H1 (cell line): ENCODE measurements around the gene TYW5. TPM values are rescaled to one million over a fixed set of nuclear protein-coding genes. Genes with fewer than 3 reads are reported as not detected.

Experiments
- CTCF ChIA-PET: fragments of 300-600 bp; sonication (Branson Sonifier 250); formaldehyde crosslinking; loops from one replicate; lab custom pipeline; 2021; ENCODE audit not compliant: partially characterized antibody; lab: Charles Lee
- POLR2A ChIA-PET: fragments of 300-600 bp; sonication (Branson Sonifier 250); formaldehyde crosslinking; loops from one replicate; lab custom pipeline; 2021; ENCODE audit warnings: inconsistent platforms; ENCODE audit not compliant: partially characterized antibody; lab: Charles Lee
- DNase-seq, 2 experiments: peaks; one replicate each; pipeline versions ENCODE4 v3.0.0 to v3.0.0-alpha.2; 2010 to 2022; ENCODE audit warnings: low spot score in 2 of 2, low read depth in 1 of 2, mixed read lengths in 1 of 2
- FAIRE-seq: peaks from 2 replicates; lab custom pipeline; 2011; peaks lifted over from hg19 to GRCh38; lab: Jason Lieb, UNC
- H2AFZ ChIP-seq: 2 replicates; pipeline ENCODE4 v1.8.1; 2012; ENCODE audit warnings: low read length, inconsistent platforms
- H2AK5ac ChIP-seq: 2 replicates; pipeline ENCODE4 v1.6.1; 2013; ENCODE audit warnings: low read depth, low read length
- H2BK120ac ChIP-seq: replicated peaks from 2 replicates; pipeline ENCODE3; 2013; ENCODE audit warnings: low read depth, low read length, inconsistent platforms
- H2BK12ac ChIP-seq: 2 replicates; pipeline ENCODE4 v1.6.1; 2013; ENCODE audit warnings: low read depth, low read length
- H2BK15ac ChIP-seq: 2 replicates; pipeline ENCODE4 v1.6.1; 2013; ENCODE audit warnings: low read length
- H2BK20ac ChIP-seq: 2 replicates; pipeline ENCODE4 v1.6.1; 2013; ENCODE audit warnings: low read length
- H2BK5ac ChIP-seq: 2 replicates; pipeline ENCODE4 v1.6.1; 2013; ENCODE audit warnings: low read depth, low read length
- H3K14ac ChIP-seq: 2 replicates; pipeline ENCODE4 v1.6.1; 2013; ENCODE audit warnings: inconsistent platforms; ENCODE audit not compliant: insufficient read length
- H3K18ac ChIP-seq: 2 replicates; pipeline ENCODE4 v1.6.1; 2013; ENCODE audit warnings: low read length; ENCODE audit errors: extremely low read depth
- H3K23ac ChIP-seq: 2 replicates; pipeline ENCODE4 v1.6.1; 2013; ENCODE audit warnings: inconsistent platforms; ENCODE audit not compliant: insufficient read length
- H3K23me2 ChIP-seq: 2 replicates; pipeline ENCODE4 v1.6.1; 2013; ENCODE audit warnings: low read depth, low read length
- H3K27ac ChIP-seq: 2 replicates; pipeline ENCODE4 v1.6.1; 2011; ENCODE audit warnings: low read depth, low read length, inconsistent platforms
- H3K27me3 ChIP-seq, 4 experiments: replicated peaks in 1 of 4; 1 replicate in 1 of 4; 2 replicates in 3 of 4; pipeline versions ENCODE4 v1.6.1 to v1.8.1; 2011 to 2013; ENCODE audit warnings: low read length in 3 of 4, mild to moderate bottlenecking in 3 of 4, inconsistent platforms in 2 of 4, mixed read lengths in 2 of 4, moderate library complexity in 1 of 4; ENCODE audit not compliant: control insufficient read depth in 3 of 4, insufficient read depth in 3 of 4; ENCODE audit errors: extremely low read depth in 1 of 4
- H3K36me3 ChIP-seq, 4 experiments: 2 replicates each; pipeline versions ENCODE4 v1.6.1 to v1.8.1; 2011 to 2013; ENCODE audit warnings: mild to moderate bottlenecking in 4 of 4, low read length in 3 of 4, moderate library complexity in 2 of 4, control low read depth in 1 of 4, inconsistent platforms in 1 of 4; ENCODE audit not compliant: insufficient read depth in 4 of 4, control insufficient read depth in 2 of 4
- H3K4ac ChIP-seq: replicated peaks from 2 replicates; pipeline ENCODE3; 2013; ENCODE audit warnings: low read length, low read depth, mixed read lengths, inconsistent platforms; ENCODE audit not compliant: insufficient read length
- H3K4me1 ChIP-seq, 4 experiments: replicated peaks in 1 of 4; 1 replicate in 1 of 4; 2 replicates in 3 of 4; pipeline versions ENCODE4 v1.6.1 to v1.8.1; 2011 to 2013; ENCODE audit warnings: low read length in 3 of 4, inconsistent platforms in 2 of 4, mixed read lengths in 1 of 4; ENCODE audit not compliant: insufficient read depth in 4 of 4, control insufficient read depth in 3 of 4
- H3K4me2 ChIP-seq, 2 experiments: 2 replicates each; pipeline versions ENCODE4 v1.6.1 to v1.8.1; 2011 to 2013; ENCODE audit warnings: low read depth in 2 of 2, low read length in 2 of 2, control low read depth in 1 of 2, inconsistent platforms in 1 of 2, mild to moderate bottlenecking in 1 of 2; ENCODE audit not compliant: insufficient read depth in 1 of 2
- H3K4me3 ChIP-seq, 4 experiments: fragments of 200-600, 300-600 bp in 1 of 4; sonication (generic), shearing (Covaris generic), sonication (Bioruptor Twin) in 1 of 4; 2 replicates each; pipeline versions ENCODE4 v1.5.1 to v1.8.1; 2011 to 2016; ENCODE audit warnings: low read length in 4 of 4, low read depth in 3 of 4, control low read depth in 2 of 4, inconsistent platforms in 2 of 4, mild to moderate bottlenecking in 2 of 4, mixed read lengths in 1 of 4, moderate library complexity in 1 of 4; ENCODE audit not compliant: insufficient read depth in 2 of 4; ENCODE audit errors: extremely low read depth in 1 of 4
- H3K56ac ChIP-seq: replicated peaks from 2 replicates; pipeline ENCODE3; 2013; ENCODE audit warnings: low read depth, mild to moderate bottlenecking, mixed read lengths, low read length, inconsistent platforms; ENCODE audit not compliant: insufficient read length
- H3K79me1 ChIP-seq: 2 replicates; pipeline ENCODE4 v1.6.1; 2013; ENCODE audit warnings: low read depth, low read length, control low read depth
- H3K79me2 ChIP-seq, 2 experiments: 2 replicates each; pipeline versions ENCODE4 v1.6.1 to v1.8.1; 2012 to 2013; ENCODE audit warnings: low read length in 2 of 2, mild to moderate bottlenecking in 2 of 2, inconsistent platforms in 1 of 2; ENCODE audit not compliant: insufficient read depth in 2 of 2, control insufficient read depth in 1 of 2
- H3K9ac ChIP-seq, 4 experiments: replicated peaks in 1 of 4; 1 replicate in 1 of 4; 2 replicates in 3 of 4; pipeline versions ENCODE4 v1.6.1 to v1.8.1; 2011 to 2013; ENCODE audit warnings: low read depth in 3 of 4, low read length in 3 of 4, control low read depth in 2 of 4, mild to moderate bottlenecking in 2 of 4, moderate library complexity in 2 of 4, inconsistent platforms in 1 of 4; ENCODE audit errors: extremely low read depth in 1 of 4
- H3K9me3 ChIP-seq, 2 experiments: 2 replicates each; pipeline versions ENCODE4 v1.6.1 to v1.8.1; 2012 to 2013; ENCODE audit warnings: mild to moderate bottlenecking in 2 of 2, moderate library complexity in 2 of 2, control low read depth in 1 of 2, inconsistent platforms in 1 of 2, low read depth in 1 of 2, low read length in 1 of 2, mixed read lengths in 1 of 2; ENCODE audit not compliant: insufficient read depth in 2 of 2
- H4K20me1 ChIP-seq, 2 experiments: replicated peaks in 1 of 2; 2 replicates each; pipeline versions ENCODE3 to v1.8.1; 2011 to 2013; ENCODE audit warnings: inconsistent platforms in 2 of 2, low read length in 2 of 2, mild to moderate bottlenecking in 1 of 2; ENCODE audit not compliant: insufficient read depth in 2 of 2, control insufficient read depth in 1 of 2
- H4K5ac ChIP-seq: 2 replicates; pipeline ENCODE4 v1.6.1; 2013; ENCODE audit warnings: low read length, low read depth, mixed read lengths, inconsistent platforms; ENCODE audit not compliant: insufficient read length
- H4K8ac ChIP-seq: 2 replicates; pipeline ENCODE4 v1.8.0; 2013; ENCODE audit warnings: mild to moderate bottlenecking, moderate library complexity, low read length, inconsistent platforms; ENCODE audit not compliant: insufficient read depth; ENCODE audit errors: extremely low read depth
- H4K91ac ChIP-seq: replicated peaks from 2 replicates; pipeline ENCODE3; 2013; ENCODE audit warnings: low read length, mixed read lengths, inconsistent platforms; ENCODE audit not compliant: insufficient read length
- BRCA1 ChIP-seq: IDR thresholded peaks from 2 replicates; pipeline ENCODE4 v1.6.1; 2012; ENCODE audit warnings: low read depth, low read length, improper control_type of control experiment
- WGBS, 2 experiments: shearing (Covaris generic) in 1 of 2; methylation state at CpG; one replicate each; pipeline versions ENCODE4 v1.1.6 to v1.1.7; 2013 to 2015; ENCODE audit warnings: low lambda C conversion rate in 2 of 2, mixed read lengths in 2 of 2, inconsistent platforms in 1 of 2, low coverage in 1 of 2, missing lambda C conversion rate in 1 of 2; ENCODE audit not compliant: insufficient replicate concordance in 2 of 2, insufficient coverage in 1 of 2, insufficient read length in 1 of 2; ENCODE audit errors: extremely low coverage in 1 of 2, missing lambda C conversion rate in 1 of 2; 5-methylcytosine and 5-hydroxymethylcytosine counted together
- polyA plus RNA-seq, 7 experiments: library from polyadenylated mRNA; depleted of rRNA in 3 of 7; stranded (reverse) in 5 of 7; unstranded in 2 of 7; fragments of >200 nt in 5 of 7; fragments of 200-250 nt in 2 of 7; gene quantifications; 1 replicate in 5 of 7; 2 replicates in 1 of 7; 4 replicates in 1 of 7; pipeline versions ENCODE4 v1.2.1 to v1.2.3, GENCODE V29; 2011 to 2013; ENCODE audit warnings: missing spikeins in 2 of 7, mixed read lengths in 2 of 7
- total RNA-seq: library from RNA; stranded (reverse); fragmentation: NEBNext Ultra II Directional; extraction: Animal tissue kit (Norgen Biotek cat#: 25700); gene quantifications from 2 replicates; pipeline ENCODE4 v1.2.1, GENCODE V29; 2021

TYW5 gene
- total and polyA plus RNA-seq, 2 of the 8 experiments (the other 6 are each of a cell fraction or from before 2014, with no cell fraction given): 5.4 to 11.3 TPM

DNA sequence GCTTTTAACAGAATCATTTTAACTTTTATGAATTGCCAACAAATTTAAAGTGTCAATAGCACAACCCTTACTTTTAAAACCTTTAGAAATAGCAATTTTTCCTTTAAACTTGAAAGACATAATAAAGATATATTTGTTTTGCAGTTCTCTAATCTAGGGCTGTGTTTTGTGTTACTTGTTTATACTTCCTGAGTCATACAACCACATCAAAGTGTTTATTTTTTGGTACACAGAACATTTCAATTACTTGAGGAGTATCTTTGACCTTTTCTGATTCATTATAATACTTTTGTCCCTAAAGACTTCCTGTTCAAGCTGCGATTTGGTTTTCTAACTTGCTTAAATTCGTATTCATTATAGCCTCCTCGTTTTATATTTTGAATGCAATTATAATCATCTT is 21.8 kb downstream of the TYW5 start:
- Histone ChIP-seq H3K23ac (no peak overlapping the region), H3K27ac (no peak overlapping the region), H3K56ac (no peak overlapping the region), H3K18ac (no peak overlapping the region), H2BK5ac (no peak overlapping the region), H3K79me2 (no peaks in the 10 kb centered on the region; a peak in 1 of 4 replicates), H3K9me3 (no peaks in the 10 kb centered on the region), H3K4ac (no peak overlapping the region), H2AFZ (no peak overlapping the region), H3K36me3 (peaks cover 2 to 71% (median 18%) of the 10 kb centered on the region in 4 experiments), H2BK12ac (no peak overlapping the region), H3K4me1 (peaks cover 0 to 3% (median 0%) of the 10 kb centered on the region in 4 experiments; a peak in 2 of 7 replicates), H2BK15ac (no peak overlapping the region), H3K23me2 (no peaks in the 10 kb centered on the region; the same call in 1 of the 2 replicates), H2AK5ac (no peak overlapping the region), H3K4me2 (no peak overlapping the region), H4K20me1 (no peaks in the 10 kb centered on the region), H4K91ac (no peak overlapping the region), H3K14ac (no peak overlapping the region), H3K4me3 (no peak overlapping the region), H4K5ac (no peak overlapping the region), H3K9ac (no peak overlapping the region)
- DNase-seq (no peak), FAIRE-seq (no peak)
- POLR2A ChIA-PET: interaction anchor here (0.6 to 2.0 kb wide), 3 partner anchors 9 to 974 kb away, joined by 3 to 7 read pairs (median 3); no protein-coding TSS in a partner anchor
- CTCF ChIA-PET: interaction anchor here (0.6 kb wide), 1 partner anchor 33 kb away, joined by 3 read pairs; no protein-coding TSS in a partner anchor
- TF ChIP-seq BRCA1: no peak
- TF ChIP-seq, all 59 proteins: peak for 0
- Histone ChIP-seq H3K27me3 (no peaks in the 10 kb centered on the region), H2BK120ac (no peak overlapping the region), H2BK20ac (no peak overlapping the region), H4K8ac (no peak overlapping the region), H3K79me1 (no peaks in the 10 kb centered on the region; the same call in 1 of the 2 replicates)
- WGBS, 2 experiments: 87% methylated on average over 3 of the region's 3 CpGs; no CpG with 5 or more reads in 1 of the 2 experiments
